Right lobe of liver (tissue), 6 donors: ENCODE results near the gene ASIC4. TPM values are rescaled to one million over a fixed set of nuclear protein-coding genes. Genes with fewer than 3 reads are reported as not detected.

Experiments
- ATAC-seq, 4 donors: fragments of 200-7000 bp; cut with Tn5 transposase; one replicate each; pipeline ENCODE4 v1.9.1; 2020; ENCODE audit warnings: mild to moderate bottlenecking in 4 of 4, moderate library complexity in 4 of 4
- DNase-seq, 3 donors: peaks; one replicate each; pipeline ENCODE4 v3.0.0-alpha.2; 2020
- H3K27ac ChIP-seq, 3 donors: fragments of 200-600 bp; one replicate each; pipeline ENCODE4 v1.8.0; 2022
- H3K27me3 ChIP-seq, 2 donors: fragments of 200-600 bp; one replicate each; pipeline ENCODE4 v1.8.0; 2022
- H3K36me3 ChIP-seq, 4 donors: fragments of 200-600 bp; sonication (generic) in 1 of 4; one replicate each; pipeline versions ENCODE4 v1.5.1 to v1.8.0; 2017 to 2022; ENCODE audit warnings: control low read depth in 1 of 4
- H3K4me1 ChIP-seq, 4 donors: fragments of 200-600 bp; sonication (generic) in 1 of 4; one replicate each; pipeline versions ENCODE4 v1.5.1 to v1.8.0; 2017 to 2022; ENCODE audit warnings: control low read depth in 1 of 4
- H3K4me3 ChIP-seq, 3 donors: fragments of 200-600 bp; one replicate each; pipeline ENCODE4 v1.8.0; 2022
- H3K9me3 ChIP-seq, 4 donors: fragments of 200-600 bp; sonication (generic) in 1 of 4; one replicate each; pipeline versions ENCODE4 v1.5.1 to v1.8.0; 2017 to 2022; ENCODE audit warnings: control low read depth in 1 of 4
- POLR2A ChIP-seq: fragments of 450-650 bp; IDR thresholded peaks from one replicate; pipeline ENCODE4 v1.6.1; 2017; ENCODE audit warnings: antibody characterized with exemption, mild to moderate bottlenecking
- WGBS: methylation state at CpG from one replicate; pipeline ENCODE4 v1.1.6; 2018; ENCODE audit warnings: low coverage, low lambda C conversion rate; ENCODE audit not compliant: insufficient coverage; ENCODE audit errors: missing lambda C conversion rate; 5-methylcytosine and 5-hydroxymethylcytosine counted together
- intact Hi-C, 2 donors: fragments of 100-400 bp; cut with DNase I; formaldehyde crosslinking; loops; one replicate each; pipeline versions ENCODE4 v1.11.2 to v1.14.1; 2022
- total RNA-seq, 6 experiments: library from RNA; depleted of rRNA in 2 of 6; stranded (reverse); fragments of >200 nt in 2 of 6; fragmentation: NEBNext Ultra II Directional in 3 of 6; extraction: Animal tissue kit (Norgen Biotek cat#: 25700) in 3 of 6; gene quantifications; one replicate each; pipeline versions ENCODE4 v1.1.0 to v1.2.4, GENCODE V29; 2016 to 2023
- TF ChIP-seq, protein P1 (sequence below), 4 donors: fragments of 200-600 bp in 3 of 4; fragments of 450-650 bp in 1 of 4; IDR thresholded peaks; one replicate each; pipeline versions ENCODE4 v1.5.1 to v1.8.0; 2016 to 2022; ENCODE audit warnings: antibody characterized with exemption in 4 of 4, mild to moderate bottlenecking in 2 of 4
- donor health status: DM: no; HTN: yes; CAD: no.
- donor health status: DM: no; HTN: no; CAD: no.
- donor health status: DM: no; HTN: no; CAD: no.
- donor health status: DM: no; HTN: yes; CAD: no.
- donor health status: DM: no; HTN: yes; CAD: no.

The ASIC4 gene
- total RNA-seq, 6 experiments from 2014 or later, result not detected

DNA sequence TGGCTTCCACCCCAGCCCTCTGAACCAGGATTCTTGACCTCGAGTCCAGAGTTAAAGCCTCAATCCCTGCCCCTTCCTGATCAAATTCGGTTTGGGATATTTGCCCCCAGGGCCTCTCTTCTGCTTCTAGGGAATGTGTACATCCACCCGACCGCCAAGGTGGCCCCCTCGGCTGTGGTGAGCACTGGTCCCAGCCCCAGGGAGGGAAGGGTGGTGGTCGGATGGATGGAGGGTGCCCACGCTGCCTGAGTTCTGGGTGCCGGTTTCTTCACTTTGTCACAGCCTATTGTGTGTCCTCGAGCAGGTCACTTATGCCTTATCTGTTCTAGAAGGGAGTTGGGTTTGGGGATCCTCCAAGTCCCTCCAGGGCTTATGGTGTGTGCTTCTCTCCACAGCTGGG lies 8.7 kb upstream of the ASIC4 start:
- intact Hi-C loops, result no loop called here
- no CpG with 5 or more reads among the region's 9 CpGs for WGBS
- TF ChIP-seq, protein P1, sequence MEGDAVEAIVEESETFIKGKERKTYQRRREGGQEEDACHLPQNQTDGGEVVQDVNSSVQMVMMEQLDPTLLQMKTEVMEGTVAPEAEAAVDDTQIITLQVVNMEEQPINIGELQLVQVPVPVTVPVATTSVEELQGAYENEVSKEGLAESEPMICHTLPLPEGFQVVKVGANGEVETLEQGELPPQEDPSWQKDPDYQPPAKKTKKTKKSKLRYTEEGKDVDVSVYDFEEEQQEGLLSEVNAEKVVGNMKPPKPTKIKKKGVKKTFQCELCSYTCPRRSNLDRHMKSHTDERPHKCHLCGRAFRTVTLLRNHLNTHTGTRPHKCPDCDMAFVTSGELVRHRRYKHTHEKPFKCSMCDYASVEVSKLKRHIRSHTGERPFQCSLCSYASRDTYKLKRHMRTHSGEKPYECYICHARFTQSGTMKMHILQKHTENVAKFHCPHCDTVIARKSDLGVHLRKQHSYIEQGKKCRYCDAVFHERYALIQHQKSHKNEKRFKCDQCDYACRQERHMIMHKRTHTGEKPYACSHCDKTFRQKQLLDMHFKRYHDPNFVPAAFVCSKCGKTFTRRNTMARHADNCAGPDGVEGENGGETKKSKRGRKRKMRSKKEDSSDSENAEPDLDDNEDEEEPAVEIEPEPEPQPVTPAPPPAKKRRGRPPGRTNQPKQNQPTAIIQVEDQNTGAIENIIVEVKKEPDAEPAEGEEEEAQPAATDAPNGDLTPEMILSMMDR (IDR thresholded peaks at IDR 0.05), result no peak
- no peak for TF ChIP-seq POLR2A
- Histone ChIP-seq H3K36me3 (peaks cover 0 to 9% (median 0%) of the 10 kb centered on the region in 4 donors), H3K9me3 (no peaks in the 10 kb centered on the region), H3K4me1 (peaks cover 0 to 3% (median 0%) of the 10 kb centered on the region in 4 donors), H3K27me3 (no peaks in the 10 kb centered on the region), H3K27ac (no peak overlapping the region), H3K4me3 (no peak overlapping the region)
- ATAC-seq (no peak), DNase-seq (no peak)

DNA sequence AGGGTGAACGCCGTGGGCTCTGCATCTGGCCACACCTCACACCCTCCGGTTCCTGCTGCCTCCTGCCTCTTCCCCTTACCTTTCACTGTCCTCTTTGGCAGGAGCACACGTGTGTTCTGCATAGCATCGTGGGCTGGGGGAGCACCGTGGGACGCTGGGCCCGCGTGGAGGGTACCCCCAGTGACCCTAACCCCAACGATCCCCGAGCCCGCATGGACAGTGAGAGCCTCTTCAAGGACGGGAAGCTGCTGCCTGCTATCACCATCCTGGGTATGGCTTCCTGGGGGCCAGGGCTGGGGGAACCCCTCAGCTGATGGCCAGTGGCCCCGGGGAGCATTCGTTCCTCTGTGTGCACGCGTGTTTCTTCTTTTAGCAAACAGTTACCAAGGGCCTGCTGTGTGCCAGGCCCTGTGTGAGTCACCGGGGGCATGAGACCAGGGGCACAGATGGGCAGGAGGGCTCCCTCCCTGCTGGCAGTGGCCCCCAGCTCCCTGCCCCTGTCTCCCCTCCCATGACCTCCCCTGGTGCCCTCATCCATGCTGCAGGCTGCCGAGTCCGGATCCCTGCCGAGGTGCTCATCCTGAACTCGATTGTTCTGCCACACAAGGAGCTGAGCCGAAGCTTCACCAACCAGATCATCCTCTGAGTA lies 8.0 kb upstream of the ASIC4 start:
- Histone ChIP-seq H3K27ac (no peak overlapping the region), H3K4me3 (no peak overlapping the region), H3K27me3 (no peaks in the 10 kb centered on the region), H3K36me3 (peaks cover 0 to 9% (median 0%) of the 10 kb centered on the region in 4 donors), H3K9me3 (no peaks in the 10 kb centered on the region), H3K4me1 (peaks cover 0 to 3% (median 0%) of the 10 kb centered on the region in 4 donors)
- DNase-seq (no peak), ATAC-seq (no peak)
- intact Hi-C loops, result no loop called here
- WGBS, result 95% methylated on average over 3 of the region's 23 CpGs
- no peak for TF ChIP-seq POLR2A
- TF ChIP-seq, protein P1 (IDR thresholded peaks at IDR 0.05), result no peak

DNA sequence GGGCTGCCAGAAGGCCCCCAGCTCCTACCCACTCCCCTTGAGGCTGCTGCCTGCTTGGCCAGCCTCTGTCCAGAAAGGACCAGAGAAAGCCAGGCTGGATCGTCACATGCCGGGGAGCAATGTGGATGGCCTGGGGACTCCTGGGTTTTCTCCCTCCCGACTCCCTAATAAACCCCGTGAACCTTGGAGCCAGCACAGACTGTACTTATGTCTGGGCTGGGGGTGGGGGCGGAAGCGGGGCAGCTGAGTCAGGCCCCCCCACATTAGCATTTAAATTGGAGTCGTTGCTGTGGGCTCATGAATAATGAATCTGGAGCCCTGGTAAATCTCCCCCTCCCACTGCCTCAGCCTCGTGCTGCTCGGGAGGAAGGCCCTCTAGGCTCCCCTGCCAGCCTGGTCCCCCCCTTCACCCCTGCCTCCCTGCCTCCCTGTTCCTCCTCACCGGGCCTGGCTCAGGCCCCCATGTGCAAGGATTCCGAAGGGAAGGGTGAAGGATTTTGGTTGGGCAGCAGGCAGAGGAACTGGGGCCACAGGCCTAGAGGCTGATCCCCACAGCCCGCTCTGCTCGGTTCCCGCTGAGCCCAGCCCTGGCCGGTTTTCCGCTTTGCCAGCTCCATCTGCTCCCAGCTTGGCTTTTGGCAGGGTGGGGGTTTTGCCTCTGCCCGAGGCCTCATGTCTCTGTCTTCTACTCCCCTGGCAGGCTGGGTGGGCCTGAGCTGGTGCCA lies 7.3 kb upstream of the ASIC4 start:
- no peak for TF ChIP-seq POLR2A
- TF ChIP-seq, protein P1 (IDR thresholded peaks at IDR 0.05), result no peak
- no peak for DNase-seq
- intact Hi-C loops, result no loop called here
- Histone ChIP-seq H3K27me3 (no peaks in the 10 kb centered on the region), H3K9me3 (no peaks in the 10 kb centered on the region), H3K36me3 (peaks cover 0 to 9% (median 0%) of the 10 kb centered on the region in 4 donors), H3K4me1 (peaks cover 0 to 3% (median 0%) of the 10 kb centered on the region in 4 donors), H3K27ac (no peak overlapping the region), H3K4me3 (no peak overlapping the region)
- WGBS, result 82% methylated on average over 4 of the region's 17 CpGs
- no peak for ATAC-seq

DNA sequence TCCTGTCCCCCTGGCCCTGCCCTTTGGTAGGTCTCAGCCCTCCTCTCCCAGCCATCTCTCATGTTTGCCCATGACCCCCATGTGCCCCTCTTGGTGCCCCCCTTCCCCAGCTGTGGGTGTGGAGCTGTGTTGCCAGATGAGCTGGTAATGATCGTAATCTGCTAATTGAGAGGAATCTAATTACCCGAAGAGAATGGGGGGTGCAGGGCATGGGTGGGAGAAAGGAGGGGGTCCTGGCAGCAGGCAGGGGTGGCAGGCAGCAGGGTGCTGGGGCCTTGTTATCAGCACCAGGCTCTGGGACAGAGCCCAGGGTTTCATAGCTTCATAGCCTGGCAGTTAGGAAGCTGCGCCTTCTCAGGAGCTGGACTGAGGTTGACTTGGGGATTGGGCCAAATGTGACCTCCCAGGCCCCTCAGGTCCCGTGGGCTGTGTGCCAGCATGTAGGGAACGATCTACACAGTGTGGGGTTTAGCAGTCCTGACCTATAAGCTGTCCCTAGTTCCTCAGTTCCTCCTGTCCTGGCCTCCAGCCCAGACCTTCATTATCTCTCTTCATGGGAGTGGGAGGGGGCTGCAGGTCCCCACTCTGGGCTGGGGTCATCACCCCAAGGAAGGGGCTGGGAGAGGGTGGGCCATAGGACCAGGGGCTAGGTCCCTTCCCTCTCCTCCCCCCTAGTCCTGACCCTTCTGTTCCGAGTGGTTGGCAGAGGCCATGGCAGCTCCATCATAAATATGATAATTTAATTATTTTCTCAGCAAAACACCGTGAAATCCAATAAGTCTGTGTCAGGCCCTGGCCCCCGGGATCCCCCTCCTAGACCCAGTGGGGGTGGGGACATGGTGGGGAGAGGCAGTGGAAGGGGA lies 6.5 kb upstream of the ASIC4 start:
- intact Hi-C loops, result no loop called here
- no peak for DNase-seq
- TF ChIP-seq POLR2A, result no peak
- TF ChIP-seq, protein P1 (IDR thresholded peaks at IDR 0.05), result no peak
- WGBS, result 55% methylated on average over 6 of the region's 8 CpGs
- Histone ChIP-seq H3K4me3 (no peak overlapping the region), H3K36me3 (peaks cover 0 to 9% (median 0%) of the 10 kb centered on the region in 4 donors), H3K27ac (no peak overlapping the region), H3K9me3 (no peaks in the 10 kb centered on the region), H3K27me3 (no peaks in the 10 kb centered on the region), H3K4me1 (peaks cover 0 to 3% (median 0%) of the 10 kb centered on the region in 4 donors)
- no peak for ATAC-seq
